HG03521 (cell line): ENCODE results near the gene PLEKHG2.
A peak's percentile ranks its signal among the peaks of the same experiment; 100 is the strongest.

ENCODE experiments used
- ATAC-seq: cut with Tn5 transposase; IDR thresholded peaks from one replicate; pipeline ENCODE4 v1.9.1; 2021; ENCODE audit warnings: mild to moderate bottlenecking, moderate library complexity; ENCODE audit not compliant: unreplicated experiment

Gene PLEKHG2

GRCh38 chr19:39420769-39421168 lies 8.3 kb downstream of the PLEKHG2 start:
- no peak for ATAC-seq

GRCh38 chr19:39422020-39422419 lies 9.6 kb downstream of the PLEKHG2 start:
- no peak for ATAC-seq

GRCh38 chr19:39423258-39424086 lies 11.0 kb downstream of the PLEKHG2 start:
- ATAC-seq = no peak

- ATAC-seq = no peak
Observed at GRCh38 chr19:39424934-39425333, 12.5 kb downstream of the PLEKHG2 start.

GRCh38 chr19:39425744-39426143 lies 13.3 kb downstream of the PLEKHG2 start:
- ATAC-seq = no peak

- no peak for ATAC-seq
Observed at GRCh38 chr19:39426170-39426569, 13.7 kb downstream of the PLEKHG2 start.

GRCh38 chr19:39427707-39428106 lies 15.2 kb downstream of the PLEKHG2 start:
- ATAC-seq = no peak

- no peak for ATAC-seq
Observed at GRCh38 chr19:39428283-39429112, 16.0 kb downstream of the PLEKHG2 start.

- no peak for ATAC-seq
Observed at GRCh38 chr19:39430675-39431593, 18.5 kb downstream of the PLEKHG2 start.

- no peak for ATAC-seq
Observed at GRCh38 chr19:39432677-39433025, 20.2 kb downstream of the PLEKHG2 start.

GRCh38 chr19:39433480-39434079 lies 21.1 kb downstream of the PLEKHG2 start:
- ATAC-seq = no peak

GRCh38 chr19:39434123-39435076 lies 21.9 kb downstream of the PLEKHG2 start:
- ATAC-seq = no peak

GRCh38 chr19:39435499-39436349 lies 23.3 kb downstream of the PLEKHG2 start, which contains the start of gene RPS16:
TSS of gene RPS16 (minus strand) at chr19:39435949. CDS start at chr19:39435895, 54 bp downstream.
- ATAC-seq = peak; percentile 76

- no peak for ATAC-seq
Observed at GRCh38 chr19:39436350-39436716, 23.9 kb downstream of the PLEKHG2 start.

- no peak for ATAC-seq
Observed at GRCh38 chr19:39438270-39438934, 25.9 kb downstream of the PLEKHG2 start.

GRCh38 chr19:39444598-39445195 lies 32.2 kb downstream of the PLEKHG2 start:
- no peak for ATAC-seq
